Osteoblast (primary cell): ENCODE measurements around the gene RO60. TPM values are rescaled to one million over a fixed set of nuclear protein-coding genes. Genes with fewer than 3 reads are reported as not detected.
A peak's percentile ranks its signal among the peaks of the same experiment; 100 is the strongest.

ENCODE experiments used
- DNase-seq: peaks from one replicate; pipeline ENCODE4 v3.0.0; 2011; ENCODE audit warnings: low spot score, mixed read lengths; ENCODE audit not compliant: insufficient read length; ENCODE audit errors: missing footprints
- H2AFZ ChIP-seq: 2 replicates; pipeline ENCODE4 v1.6.0; 2011; ENCODE audit warnings: mild to moderate bottlenecking, low read length
- H3K27ac ChIP-seq: 2 replicates; pipeline ENCODE4 v1.5.1; 2011; ENCODE audit warnings: mild to moderate bottlenecking, low read depth, low read length, moderate library complexity
- H3K27me3 ChIP-seq: 2 replicates; pipeline ENCODE4 v1.6.0; 2012; ENCODE audit warnings: mild to moderate bottlenecking, control low read depth, inconsistent platforms, low read length, moderate library complexity; ENCODE audit not compliant: insufficient read depth
- H3K36me3 ChIP-seq: 2 replicates; pipeline ENCODE4 v1.5.1; 2011; ENCODE audit warnings: mild to moderate bottlenecking, low read length, control low read depth, moderate library complexity; ENCODE audit not compliant: insufficient read depth
- H3K4me1 ChIP-seq: 2 replicates; pipeline ENCODE4 v1.5.1; 2011; ENCODE audit warnings: mild to moderate bottlenecking, low read length, control low read depth, moderate library complexity; ENCODE audit not compliant: insufficient read depth
- H3K4me2 ChIP-seq: 2 replicates; pipeline ENCODE4 v1.6.0; 2011; ENCODE audit warnings: mild to moderate bottlenecking, low read length; ENCODE audit not compliant: insufficient read depth
- H3K4me3 ChIP-seq: fragments of 200-600 bp; sonication (generic); 3 replicates; pipeline ENCODE4 v1.5.1; 2012; ENCODE audit warnings: mild to moderate bottlenecking, low read length, inconsistent platforms; ENCODE audit not compliant: insufficient read depth
- H3K79me2 ChIP-seq: 2 replicates; pipeline ENCODE4 v1.6.0; 2012; ENCODE audit warnings: mild to moderate bottlenecking, low read length, control low read depth, inconsistent platforms; ENCODE audit not compliant: insufficient read depth
- H3K9me3 ChIP-seq: 2 replicates; pipeline ENCODE4 v1.5.1; 2011; ENCODE audit warnings: low read depth, low read length, control low read depth
- H4K20me1 ChIP-seq: 2 replicates; pipeline ENCODE4 v1.6.0; 2012; ENCODE audit warnings: mild to moderate bottlenecking, low read length, control low read depth; ENCODE audit not compliant: insufficient read depth
- total RNA-seq: library from RNA; depleted of rRNA; stranded (reverse); fragments of >200 nt; gene quantifications from 2 replicates; pipeline ENCODE4 v1.2.3, GENCODE V29; 2012
- TF ChIP-seq, protein P1 (sequence below): IDR thresholded peaks from 2 replicates; pipeline ENCODE4 v1.5.1; 2011; ENCODE audit warnings: mild to moderate bottlenecking, low read depth, low read length, moderate library complexity; ENCODE audit errors: extremely low read depth

The RO60 gene
- total RNA-seq, 1 donor = 138 TPM

GRCh38 chr1:193014400-193014799 is 45.0 kb upstream of the RO60 start:
- no peaks in the 10 kb centered on the region for H3K27me3 ChIP-seq
- no peaks in the 10 kb centered on the region for H4K20me1 ChIP-seq
- DNase-seq = no peak
- H2AFZ ChIP-seq = no peak overlapping the region
- TF ChIP-seq, protein P1, sequence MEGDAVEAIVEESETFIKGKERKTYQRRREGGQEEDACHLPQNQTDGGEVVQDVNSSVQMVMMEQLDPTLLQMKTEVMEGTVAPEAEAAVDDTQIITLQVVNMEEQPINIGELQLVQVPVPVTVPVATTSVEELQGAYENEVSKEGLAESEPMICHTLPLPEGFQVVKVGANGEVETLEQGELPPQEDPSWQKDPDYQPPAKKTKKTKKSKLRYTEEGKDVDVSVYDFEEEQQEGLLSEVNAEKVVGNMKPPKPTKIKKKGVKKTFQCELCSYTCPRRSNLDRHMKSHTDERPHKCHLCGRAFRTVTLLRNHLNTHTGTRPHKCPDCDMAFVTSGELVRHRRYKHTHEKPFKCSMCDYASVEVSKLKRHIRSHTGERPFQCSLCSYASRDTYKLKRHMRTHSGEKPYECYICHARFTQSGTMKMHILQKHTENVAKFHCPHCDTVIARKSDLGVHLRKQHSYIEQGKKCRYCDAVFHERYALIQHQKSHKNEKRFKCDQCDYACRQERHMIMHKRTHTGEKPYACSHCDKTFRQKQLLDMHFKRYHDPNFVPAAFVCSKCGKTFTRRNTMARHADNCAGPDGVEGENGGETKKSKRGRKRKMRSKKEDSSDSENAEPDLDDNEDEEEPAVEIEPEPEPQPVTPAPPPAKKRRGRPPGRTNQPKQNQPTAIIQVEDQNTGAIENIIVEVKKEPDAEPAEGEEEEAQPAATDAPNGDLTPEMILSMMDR = no peak
- H3K4me2 ChIP-seq = no peak overlapping the region
- H3K9me3 ChIP-seq = no peaks in the 10 kb centered on the region
- peak overlapping the region; percentile 26 for H3K27ac ChIP-seq
- H3K4me1 ChIP-seq = peaks cover 27% of the 10 kb centered on the region
- no peak overlapping the region for H3K4me3 ChIP-seq
- no peaks in the 10 kb centered on the region for H3K79me2 ChIP-seq
- H3K36me3 ChIP-seq = no peaks in the 10 kb centered on the region

DNA sequence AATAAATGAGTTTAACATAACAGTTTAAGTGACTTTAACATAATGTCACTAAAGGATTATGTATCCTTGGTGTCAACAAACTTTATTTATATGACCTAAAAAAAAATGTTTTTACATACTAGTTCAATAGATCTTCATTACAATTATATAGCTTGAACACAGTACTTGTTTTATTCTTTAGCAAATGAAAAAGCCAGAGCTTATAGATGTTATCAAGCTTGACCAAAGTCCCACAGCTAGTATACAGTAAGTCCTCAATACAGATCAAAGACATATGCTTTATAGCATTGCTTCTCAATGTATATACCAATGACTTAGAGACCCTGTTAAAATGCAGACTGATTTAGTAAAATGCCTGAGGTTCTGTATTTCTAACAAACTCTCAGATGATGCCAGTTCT is 42.6 kb upstream of the RO60 start:
- H3K9me3 ChIP-seq = no peaks in the 10 kb centered on the region
- DNase-seq = no peak
- H3K4me3 ChIP-seq = no peak overlapping the region
- TF ChIP-seq, protein P1 = no peak
- no peaks in the 10 kb centered on the region for H3K79me2 ChIP-seq
- H3K4me1 ChIP-seq = peaks cover 27% of the 10 kb centered on the region
- H3K36me3 ChIP-seq = no peaks in the 10 kb centered on the region
- H3K27ac ChIP-seq = no peak overlapping the region
- H2AFZ ChIP-seq = no peak overlapping the region
- H3K4me2 ChIP-seq = no peak overlapping the region
- H4K20me1 ChIP-seq = no peaks in the 10 kb centered on the region
- no peaks in the 10 kb centered on the region for H3K27me3 ChIP-seq

DNA sequence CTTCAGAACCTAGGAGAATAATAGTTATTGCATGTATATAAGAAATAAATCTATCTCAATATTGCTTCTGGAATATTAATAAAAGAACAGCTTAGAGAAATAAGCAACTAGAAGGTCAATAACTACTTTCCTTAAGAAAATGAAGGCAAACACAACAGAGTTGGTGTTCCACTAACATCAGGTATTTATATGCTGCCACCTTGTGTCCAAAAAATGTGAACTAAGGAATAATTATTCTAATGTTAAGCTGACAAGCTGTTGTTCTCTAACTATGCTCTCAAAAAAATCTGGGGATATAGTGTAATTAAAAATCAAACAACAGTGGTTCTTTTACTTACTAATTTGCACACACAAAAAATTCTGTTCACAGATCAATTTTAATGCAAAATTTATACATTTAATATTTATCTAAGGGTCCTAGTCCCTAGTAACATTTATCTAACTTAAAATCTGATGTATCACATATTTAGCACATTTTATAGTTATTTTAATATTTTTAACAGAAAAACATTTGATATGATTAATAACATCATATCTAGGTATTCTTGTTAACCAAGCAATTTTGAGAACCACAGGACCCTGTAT is 39.9 kb upstream of the RO60 start:
- H2AFZ ChIP-seq = no peak overlapping the region
- TF ChIP-seq, protein P1 = peak; percentile 49
- H3K4me2 ChIP-seq = no peak overlapping the region
- H3K36me3 ChIP-seq = peaks cover 8% of the 10 kb centered on the region
- no peak for DNase-seq
- no peak overlapping the region for H3K27ac ChIP-seq
- no peak overlapping the region for H3K4me3 ChIP-seq
- no peaks in the 10 kb centered on the region for H3K27me3 ChIP-seq
- H4K20me1 ChIP-seq = no peaks in the 10 kb centered on the region
- H3K9me3 ChIP-seq = no peaks in the 10 kb centered on the region
- peaks cover 5% of the 10 kb centered on the region for H3K4me1 ChIP-seq
- no peaks in the 10 kb centered on the region for H3K79me2 ChIP-seq

DNA sequence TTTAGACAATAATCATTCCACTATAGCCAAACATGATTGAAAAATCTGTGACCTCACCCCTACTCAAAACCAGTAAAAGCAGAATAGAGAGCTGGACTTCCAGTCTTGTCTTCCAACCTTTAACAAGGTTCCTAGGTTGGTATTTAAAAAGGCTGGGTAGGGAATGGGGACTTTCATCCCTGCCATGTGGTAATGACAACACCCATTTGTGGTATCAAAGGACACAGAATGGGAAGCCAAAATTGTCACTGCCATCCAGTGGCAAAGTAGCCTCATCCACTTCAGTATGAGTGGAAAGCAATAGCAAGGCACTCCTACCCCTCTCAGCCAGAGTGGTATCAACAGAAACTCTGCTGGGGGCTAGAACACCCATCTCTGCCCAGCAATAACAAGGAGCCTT is 34.2 kb upstream of the RO60 start:
- TF ChIP-seq, protein P1 = no peak
- Histone ChIP-seq H3K27ac (no peak overlapping the region), H3K4me2 (no peak overlapping the region), H3K79me2 (peaks cover 2% of the 10 kb centered on the region), H3K4me1 (no peaks in the 10 kb centered on the region), H3K4me3 (no peak overlapping the region), H3K36me3 (peaks cover 22% of the 10 kb centered on the region), H2AFZ (no peak overlapping the region), H3K9me3 (no peaks in the 10 kb centered on the region), H3K27me3 (no peaks in the 10 kb centered on the region), H4K20me1 (no peaks in the 10 kb centered on the region)
- DNase-seq = no peak
